ENCODE measurements around the gene LMTK3.
"Not testable (repeated sequence)": the region's sequence is repeated elsewhere in the genome, so short reads cannot be mapped to it uniquely, and the experiment has no call there.

LMTK3 gene

DNA sequence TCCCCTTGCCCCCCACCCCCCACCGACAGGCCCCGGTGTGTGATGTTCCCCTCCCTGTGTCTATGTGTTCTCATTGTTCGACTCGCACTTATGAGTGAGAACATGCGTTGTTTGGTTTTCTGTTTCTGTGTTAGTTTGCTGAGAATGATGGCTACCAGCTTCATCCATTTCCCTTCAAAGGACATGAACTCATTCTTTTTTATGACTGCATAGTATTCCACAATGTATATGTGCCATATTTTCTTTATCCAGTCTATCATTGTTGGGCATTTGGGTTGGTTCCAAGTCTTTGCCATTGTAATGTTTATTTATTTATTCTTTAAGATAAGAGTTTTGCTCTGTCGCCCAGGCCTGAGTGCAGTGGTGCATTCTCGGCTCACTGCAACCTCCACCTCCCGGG lies 26.4 kb upstream of the LMTK3 start:
- DNase-seq: not testable (repeated sequence)

DNA sequence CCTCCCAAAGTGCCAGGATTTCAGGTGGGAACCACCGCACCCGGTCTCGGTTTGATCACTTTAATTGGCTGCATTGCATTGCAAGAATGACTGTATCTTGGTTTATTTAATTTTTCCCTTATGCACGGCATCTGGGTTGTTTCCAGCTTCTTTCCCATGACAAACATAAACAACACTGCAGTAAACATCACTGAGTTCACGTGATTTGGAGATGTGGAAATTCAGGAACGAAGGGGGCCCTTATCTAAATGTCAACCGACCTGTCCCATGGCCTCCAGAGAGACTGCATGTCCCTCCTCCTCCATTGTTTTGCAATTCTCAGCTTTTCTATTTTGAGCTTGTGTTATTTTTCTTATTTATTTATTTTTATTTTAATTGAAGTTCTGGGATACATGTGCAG lies 25.9 kb upstream of the LMTK3 start:
- DNase-seq: no peak

DNA sequence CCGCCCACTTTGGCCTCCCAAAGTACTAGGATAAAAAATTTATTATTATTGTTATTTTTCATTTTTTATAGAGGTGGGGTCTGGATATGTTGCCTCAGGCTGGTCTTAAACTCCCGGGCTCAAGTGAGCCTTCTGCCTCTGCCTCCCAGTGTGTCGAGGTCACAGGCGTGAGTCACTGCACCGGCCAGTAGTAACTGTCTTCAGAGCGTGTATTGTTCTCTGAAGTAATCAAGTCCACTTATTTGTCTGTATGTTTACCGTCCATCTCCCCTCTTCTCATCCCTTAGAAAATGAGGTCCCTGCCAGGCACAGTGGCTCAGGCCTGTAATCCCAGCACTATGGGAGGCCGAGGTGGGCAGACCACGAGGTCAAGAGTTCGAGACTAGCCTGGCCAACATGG lies 22.1 kb upstream of the LMTK3 start:
- DNase-seq: no peak

DNA sequence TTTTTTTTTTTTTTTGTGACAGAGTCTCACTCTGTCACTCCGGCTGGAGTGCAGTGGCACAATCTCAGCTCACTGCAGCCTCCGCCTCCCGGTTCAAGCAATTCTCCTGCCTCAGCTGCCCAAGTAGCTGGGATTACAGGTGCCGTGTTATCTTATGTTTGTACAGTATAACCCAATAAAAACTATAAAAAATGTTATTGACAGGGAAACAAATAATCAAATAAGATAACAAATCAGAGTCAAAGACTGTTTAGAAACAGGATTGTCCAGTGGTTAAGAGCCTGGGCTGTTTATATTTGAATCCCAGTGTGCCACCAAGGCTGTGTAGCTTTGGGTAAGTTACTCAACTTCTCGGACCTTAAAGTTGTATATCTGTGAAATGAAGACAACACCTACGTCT lies 19.1 kb upstream of the LMTK3 start:
- DNase-seq: no peak

DNA sequence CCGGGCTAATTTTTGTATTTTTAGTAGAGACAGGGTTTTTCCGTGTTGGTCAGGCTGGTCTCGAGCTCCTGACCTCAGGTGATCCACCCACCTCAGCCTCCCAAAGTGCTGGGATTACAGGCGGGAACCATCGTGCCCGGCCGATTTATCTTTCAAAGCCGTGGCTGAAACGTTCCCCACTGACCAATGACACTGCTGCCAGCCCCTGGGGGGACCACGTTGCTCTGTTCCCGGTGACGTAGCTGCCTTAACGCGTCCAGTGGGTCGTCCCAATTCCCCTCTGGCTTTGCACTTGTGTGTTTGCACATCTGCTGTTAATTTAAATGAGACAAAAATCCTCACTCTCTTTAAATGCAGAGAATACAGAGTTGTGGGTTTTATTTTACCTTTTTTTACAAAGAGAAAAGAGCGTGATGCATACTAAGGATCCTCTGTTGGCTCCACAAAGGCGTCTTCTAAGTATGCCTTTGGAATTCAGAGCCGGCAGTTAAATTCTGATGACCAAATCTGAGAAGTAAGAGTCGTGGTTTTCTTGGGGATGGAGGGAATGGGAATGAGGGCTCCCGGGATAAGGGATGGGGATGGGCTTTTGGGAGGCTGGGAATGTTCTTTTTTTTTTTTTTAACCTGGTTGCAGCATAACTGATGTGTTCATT lies 18.6 kb upstream of the LMTK3 start:
- no peak for DNase-seq

DNA sequence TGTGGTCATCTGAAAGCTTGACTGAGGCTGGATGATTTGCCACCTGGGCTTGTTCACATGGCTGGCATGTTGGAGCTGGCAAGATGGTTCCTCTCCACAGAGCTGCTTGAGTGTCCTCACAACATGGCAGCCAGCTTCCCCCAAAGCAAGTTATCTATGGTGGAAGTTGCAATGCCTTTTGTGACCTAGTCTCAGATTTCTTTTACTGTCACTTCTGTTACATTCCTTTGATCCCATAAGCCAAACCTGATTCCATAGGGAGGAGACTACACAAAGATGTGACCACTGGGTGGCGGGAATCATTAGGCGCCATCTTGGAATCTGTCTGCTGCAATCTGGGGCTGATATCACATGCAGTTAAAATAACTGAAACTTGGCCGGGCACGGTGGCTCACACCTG lies 17.5 kb upstream of the LMTK3 start:
- DNase-seq: no peak

DNA sequence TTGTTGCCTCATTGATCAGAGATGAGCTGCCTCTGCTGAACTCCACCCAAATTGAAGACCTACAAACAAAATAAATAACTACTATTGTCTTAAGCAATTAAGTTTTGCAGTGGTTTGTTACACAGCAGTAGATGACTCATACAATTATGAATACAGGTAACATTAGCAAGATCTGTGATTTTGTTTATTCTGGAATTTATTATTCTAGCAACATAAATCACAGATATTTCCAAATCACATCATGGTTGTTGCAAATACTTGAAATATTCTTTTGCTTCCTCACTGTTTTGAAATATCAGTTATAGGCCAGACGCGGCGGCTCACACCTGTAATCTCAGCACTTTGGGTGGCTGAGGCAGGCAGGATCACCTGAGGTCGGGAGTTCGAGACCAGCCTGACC lies 13.1 kb upstream of the LMTK3 start:
- no peak for DNase-seq

DNA sequence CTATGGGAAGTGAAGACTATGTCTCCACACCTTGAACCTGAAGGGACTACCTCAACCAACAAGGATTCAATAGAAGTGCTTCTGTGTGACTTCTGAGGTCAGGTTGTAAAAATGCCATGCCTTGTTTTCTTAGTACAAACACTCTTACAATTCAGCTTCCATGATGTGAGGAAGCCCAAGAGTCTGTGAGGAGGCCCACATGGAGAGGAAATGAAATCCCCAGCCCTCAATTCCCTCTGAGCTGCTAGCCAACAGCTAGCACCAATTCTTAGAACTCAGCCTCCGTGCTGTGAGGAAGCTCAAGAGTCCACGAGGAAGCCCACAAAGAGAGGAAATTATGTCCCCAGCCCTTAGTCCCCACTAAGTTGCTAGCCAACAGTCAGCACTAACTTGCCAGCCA lies 12.6 kb upstream of the LMTK3 start:
- no peak for DNase-seq

DNA sequence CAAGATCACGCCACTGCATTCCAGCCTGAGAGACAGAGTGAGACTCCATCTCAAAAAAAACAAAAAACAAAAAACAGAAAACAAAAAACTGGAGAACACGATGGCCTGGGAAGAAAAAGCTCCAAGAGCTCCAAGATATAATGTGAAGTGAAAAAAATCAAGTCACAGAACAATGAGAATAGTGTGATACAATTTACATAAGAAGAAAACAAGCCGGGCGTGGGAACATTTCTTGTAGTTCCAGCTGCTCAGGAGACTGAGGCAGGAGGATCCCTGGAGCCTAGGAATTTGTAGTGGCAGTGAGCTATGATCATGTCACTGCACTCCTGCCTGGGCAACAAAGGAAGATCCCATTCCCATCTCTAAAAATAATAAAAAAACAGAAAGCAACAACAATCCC lies 8.5 kb upstream of the LMTK3 start:
- no peak for DNase-seq

DNA sequence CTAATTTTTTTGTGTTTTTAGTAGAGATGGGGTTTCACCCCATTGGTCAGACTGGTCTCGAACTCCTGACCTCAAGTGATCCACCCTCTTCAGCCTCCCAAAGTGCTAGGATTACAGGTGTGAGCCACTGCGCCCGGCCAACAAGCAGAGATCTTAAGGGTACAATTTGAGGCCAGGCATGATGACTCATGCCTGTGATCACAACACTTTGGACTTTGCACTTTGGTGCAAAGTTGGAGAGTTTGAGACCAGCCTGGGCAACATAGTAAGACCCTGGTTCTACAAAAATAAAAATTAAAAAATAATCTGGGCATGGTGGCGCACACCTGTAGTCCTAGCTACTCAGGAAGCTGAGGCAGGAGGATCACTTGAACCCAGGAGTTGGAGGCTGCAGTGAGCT lies 7.8 kb upstream of the LMTK3 start:
- DNase-seq: not testable (repeated sequence)

DNA sequence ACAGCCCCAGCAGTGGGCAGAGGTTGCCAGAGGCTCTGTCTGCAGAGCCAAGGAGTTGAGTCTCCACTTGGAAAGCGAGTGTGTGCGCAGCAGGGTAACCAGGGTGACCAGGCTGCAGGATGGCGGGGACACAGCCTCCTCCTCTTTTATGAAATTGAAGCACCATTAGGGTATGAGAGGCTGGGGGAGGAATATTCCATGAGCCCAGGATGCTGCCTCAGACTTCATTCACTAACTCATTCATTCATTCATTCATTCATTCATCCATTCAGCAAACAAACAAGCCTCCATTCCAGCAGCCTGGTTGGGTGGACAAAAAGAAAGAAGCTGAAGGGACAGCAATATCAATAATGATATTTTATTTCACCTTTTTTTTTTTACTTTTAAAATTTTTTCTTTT lies 6.6 kb upstream of the LMTK3 start:
- no peak for DNase-seq

DNA sequence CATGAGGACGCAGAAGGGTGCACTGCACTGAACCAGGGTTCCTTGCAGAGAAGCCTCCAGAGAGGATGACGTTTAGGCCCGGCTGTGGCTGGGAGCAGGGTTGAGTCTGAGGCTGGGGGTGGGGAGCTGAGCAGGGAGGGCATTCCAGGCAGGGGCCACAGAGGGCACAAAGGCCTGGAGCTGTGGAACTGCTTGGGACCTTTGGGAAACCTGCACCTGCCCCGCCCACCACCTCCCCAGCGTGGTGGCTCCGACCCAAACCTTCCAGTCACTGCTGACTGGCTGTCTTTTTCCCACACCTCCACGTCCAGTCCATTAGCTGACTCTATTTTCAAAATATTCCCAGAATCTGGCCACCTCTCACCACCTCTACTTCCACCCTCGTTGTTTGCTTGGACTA lies 4.9 kb upstream of the LMTK3 start:
- DNase-seq: no peak

DNA sequence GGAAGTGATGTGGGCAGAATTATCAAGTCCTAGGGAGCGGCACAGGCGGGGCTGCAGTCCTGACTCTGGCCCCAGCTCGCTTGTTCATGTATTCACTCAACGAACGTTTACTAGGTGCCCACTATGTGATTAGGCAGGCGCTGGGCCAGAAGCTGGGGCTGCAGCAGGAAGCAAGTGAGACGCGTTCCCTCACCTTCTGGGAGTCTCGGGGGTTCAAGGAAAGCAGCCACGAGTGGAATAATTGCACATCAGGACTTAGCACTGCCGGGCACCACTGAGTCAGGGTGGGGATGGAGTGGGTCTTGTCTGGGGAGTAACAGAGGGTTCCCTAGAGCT lies 2.5 kb upstream of the LMTK3 start:
- no peak for DNase-seq

DNA sequence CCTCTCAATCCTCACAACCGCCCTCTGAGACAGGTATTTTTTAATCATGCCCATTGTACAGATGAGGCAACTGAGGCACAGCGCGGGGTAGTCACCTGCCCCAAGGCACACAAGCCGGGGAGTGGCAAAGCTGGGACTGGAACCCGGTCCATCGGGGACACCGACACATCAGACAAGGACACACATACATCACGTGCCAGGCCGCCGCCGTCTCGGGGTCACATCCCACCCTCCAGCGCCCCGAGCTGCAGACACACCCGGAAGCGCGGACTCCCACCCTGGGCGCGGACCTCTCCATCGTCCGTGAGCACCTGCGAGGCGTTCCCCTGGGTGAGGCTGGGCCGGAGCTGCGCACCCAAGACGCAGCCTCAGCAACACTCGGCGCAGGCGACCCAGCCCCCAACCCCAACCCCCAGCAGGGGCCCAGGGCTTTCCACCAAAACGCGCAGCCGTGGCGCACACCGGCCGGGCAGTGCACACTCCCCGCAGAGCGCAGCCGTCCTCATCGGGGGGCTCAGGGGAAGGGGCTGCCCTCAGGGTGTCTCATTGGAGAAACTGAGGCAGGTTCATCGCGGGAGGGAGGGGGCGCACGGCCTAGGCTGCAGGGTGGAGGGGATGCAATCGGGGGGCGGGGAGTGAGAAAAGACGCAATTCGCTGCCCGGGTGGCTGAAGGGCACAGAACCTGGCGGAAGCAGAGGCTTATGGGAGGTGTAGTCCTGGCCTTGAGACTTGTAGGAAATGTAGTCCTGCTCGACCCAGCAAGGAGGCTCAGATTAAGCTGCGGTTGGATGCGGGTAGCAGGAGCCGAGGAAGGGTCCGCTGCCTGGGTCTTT lies 1.9 kb upstream of the LMTK3 start:
- peak in 3 of 4 experiments; percentile 30 to 63 (median 47) for DNase-seq

DNA sequence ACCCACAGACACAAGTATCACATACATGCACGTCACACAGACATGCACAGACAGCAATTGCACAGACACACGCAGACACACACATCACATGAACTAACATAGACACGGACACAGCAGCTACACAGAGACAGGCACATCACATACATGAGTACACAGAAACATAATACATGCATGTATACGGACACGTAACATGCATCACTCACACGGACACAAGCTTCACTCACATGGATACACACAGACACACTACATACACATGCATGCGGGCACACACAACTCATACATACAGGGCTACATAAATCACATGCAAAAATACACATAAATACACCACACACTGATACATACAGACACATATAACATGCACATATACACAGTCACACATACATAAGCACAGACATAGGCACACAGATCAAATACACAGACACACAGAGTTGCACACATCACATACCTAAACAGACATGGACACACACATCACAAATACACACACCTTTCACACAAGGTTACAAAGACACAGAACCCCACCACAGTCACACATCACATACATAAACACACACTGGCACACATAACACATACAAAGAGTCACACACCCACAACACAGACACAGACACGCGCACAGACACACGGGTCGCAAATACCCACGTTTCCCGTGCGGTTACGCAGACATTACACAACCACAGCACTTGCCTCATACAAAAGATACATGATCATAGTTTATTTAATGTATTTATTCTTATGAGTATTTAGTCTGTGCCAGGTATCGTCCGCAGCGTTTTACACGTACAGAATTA lies 1.1 kb upstream of the LMTK3 start:
- DNase-seq: no peak

DNA sequence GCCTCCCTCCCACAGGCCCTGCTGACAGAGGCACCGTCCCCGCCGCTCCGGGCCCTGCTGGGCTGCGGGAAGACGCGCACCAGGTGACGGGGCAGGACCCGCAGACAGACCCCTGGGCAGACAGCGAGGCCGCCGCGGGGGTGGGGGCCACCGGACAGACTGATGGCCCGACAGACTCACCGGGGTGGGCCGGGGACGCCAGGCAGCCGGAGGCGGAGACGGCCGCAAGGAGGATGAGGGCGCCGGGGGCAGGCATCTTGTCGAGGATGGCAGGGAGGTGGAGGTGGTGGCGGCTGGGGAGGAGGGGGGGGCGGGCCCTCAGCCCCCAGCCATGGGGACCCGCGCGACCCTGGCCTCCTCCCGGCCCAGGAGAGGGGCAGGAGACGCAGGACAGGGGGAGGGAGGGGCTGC lies 309 bp downstream of the LMTK3 start:
- DNase-seq: peak in 2 of 4 experiments; percentile 24 to 46

DNA sequence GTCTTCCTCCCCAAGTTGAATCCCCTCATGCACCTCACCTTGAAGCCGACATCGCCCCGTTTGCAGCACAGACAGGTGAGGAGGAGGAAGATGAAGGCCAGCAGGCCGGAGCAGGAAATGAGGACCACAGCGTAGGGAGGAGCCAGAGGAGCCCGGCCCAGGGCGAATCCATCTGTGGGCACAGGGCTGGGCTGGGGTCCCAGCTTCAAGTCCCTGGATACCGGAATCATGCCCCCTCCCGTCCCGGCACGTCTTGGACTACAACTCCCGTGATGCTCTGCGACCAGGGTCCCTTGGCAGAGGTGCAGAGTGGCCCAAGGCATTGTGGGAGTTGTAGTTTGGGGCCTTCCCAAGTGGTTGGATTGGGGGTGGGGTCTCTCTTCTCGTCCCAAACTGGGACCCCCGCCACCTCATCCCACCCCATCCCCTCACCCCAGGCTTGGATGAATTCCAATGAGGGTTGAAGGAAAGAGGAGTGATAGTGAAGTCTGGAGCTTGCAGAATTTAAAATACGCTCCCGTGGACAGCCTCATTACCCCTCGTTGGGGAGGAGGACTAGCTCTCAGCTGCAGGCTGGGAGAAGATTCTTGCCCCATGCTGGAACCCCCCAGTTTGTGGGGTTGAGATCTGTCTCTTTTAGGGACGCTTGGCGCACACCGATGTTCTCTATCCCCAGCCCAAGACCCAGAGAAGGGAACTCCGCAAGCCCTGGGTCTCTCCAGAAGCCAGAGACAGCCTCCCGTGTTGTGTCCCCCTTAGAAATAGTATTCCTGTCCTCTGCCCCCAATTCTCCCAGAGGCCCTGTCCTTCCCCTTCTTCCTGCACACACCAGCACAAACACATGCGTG lies 990 bp downstream of the LMTK3 start:
- peak; percentile 32 to 68 (median 52) for DNase-seq

DNA sequence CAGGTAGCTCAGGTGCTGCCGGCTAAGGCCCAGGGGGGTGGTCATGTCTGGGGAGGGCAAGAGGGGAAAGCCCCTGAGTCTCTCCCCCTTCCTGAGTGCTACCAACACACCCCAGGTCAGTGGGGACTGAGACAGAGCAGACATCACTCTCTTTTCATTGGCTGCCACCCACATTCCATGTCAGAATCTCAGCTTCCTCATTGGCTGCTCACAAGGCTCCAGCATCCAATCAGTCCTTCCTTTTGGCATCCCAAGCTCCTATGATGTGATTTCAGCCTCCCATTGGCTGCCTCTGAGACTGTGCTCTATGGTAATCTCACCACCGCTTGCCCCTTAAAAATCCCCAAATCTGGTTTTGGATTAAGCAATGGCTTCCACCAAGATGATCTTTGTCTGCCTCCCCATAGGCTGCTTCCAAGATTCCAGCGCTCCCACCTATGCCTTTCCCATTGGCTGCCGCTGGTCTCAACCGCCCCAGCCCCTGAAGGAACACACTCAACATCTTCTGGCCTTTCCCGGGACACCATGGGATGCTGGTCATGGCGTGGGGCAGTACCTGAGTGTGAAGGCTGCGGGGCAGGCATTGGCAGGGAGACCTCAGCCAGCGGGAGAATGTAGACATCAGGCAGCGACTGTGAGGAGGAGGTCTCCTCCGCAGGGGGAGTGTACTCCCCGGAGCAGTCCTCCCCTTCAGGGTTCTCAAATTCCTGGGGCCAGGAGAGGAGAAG lies 2.0 kb downstream of the LMTK3 start:
- DNase-seq: no peak

DNA sequence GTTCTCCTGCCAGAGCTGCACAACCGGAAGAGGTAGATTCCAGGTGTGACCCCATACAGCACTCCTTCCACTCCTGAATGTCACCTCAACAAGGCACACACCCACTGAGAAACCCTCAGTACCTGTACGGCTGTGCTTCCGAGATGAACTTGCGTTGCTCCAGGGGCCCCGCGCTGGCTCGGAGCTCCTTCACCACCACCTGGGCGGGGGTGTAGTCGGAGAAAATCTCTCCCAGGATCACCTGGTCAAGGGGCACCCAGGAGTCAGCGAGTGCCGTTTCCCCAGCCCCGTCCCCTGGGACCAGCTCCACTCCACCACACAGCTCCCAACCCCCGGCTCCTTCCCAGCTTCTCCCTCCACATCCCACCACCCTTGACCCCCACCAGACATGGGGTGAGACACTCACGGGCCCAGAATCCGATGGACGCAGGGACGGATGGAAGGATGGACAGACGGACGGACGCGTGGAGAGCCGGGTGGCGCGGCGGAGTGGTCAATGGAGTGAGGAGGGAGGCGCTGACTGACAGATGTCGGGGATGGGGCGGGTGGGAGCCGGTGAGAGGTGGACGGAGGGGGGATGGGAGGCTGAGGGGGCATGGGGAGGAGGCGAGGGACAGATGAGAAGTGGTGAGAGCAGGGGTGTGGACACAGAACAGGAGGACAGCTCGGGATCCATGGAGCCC lies 2.8 kb downstream of the LMTK3 start:
- no peak for DNase-seq

DNA sequence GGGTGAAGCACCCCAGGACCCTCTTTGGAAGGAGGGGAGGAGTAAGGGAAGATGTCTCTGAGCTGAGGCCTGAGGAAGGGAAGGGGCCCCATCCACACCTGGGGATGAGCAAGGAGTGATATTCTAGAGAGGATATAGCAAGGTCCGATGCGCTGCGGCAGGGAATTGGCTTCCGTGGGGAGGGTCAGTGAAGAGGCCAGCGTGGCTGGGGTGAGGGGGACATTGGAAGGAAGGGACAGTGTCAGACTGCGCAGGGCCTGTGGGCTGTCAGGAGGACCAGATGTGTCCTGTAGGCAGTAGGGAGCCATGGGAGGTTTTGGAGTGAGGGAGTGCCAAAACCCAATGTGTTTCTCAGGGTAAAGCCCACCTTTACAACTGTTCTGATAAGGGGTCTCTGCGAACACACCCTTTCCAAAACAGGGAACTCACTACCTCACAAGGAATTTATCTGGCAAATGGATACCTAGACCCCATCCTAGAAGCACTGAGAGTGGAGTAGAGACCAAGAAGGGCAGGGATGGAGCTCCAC lies 3.7 kb downstream of the LMTK3 start:
- no peak for DNase-seq

DNA sequence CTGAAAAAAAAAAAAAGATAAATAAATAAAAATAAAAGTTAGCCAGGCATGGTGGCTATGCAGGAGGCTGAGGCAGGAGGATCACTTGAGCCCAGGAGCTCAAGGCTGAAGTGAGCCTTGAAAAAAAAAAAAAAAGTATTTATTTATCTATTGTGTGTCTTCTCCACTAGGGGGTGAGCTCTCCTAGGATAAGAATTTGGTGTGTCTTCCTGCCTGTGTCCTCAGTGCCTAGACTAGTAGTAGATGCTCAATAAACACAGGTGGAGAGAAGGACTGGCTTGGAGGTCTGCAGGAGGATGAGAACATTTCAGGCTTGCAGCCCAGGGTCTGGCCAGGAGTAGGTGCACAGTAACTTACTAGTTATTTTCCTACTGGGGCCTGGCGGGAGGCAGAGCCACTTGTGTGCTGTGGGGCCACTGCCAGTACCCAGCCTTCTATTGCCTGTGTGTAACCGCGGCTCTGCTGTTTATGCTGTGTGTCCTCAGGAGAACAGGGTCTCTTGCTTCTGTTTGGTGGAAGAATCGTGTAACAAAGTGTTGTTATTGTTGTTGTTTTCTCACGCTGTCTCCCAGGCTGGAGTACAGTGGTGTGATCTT lies 5.4 kb downstream of the LMTK3 start:
- no peak for DNase-seq
